Activated CD4-positive, CD25-positive, alpha-beta regulatory T cell treated with anti-CD3 and anti-CD28 coated beads, Interleukin-2, amount 50 U/mL, for 24 hours (primary cell): ENCODE data around the gene DKK1.
"Not testable (repeated sequence)": the region's sequence is repeated elsewhere in the genome, so short reads cannot be mapped to it uniquely, and the experiment has no call there.

Experiments used
- ATAC-seq, 2 donors: fragments of 150-1000 bp; cut with Tn5 transposase; one replicate each; pipeline ENCODE4 v1.10.0; 2021; ENCODE audit warnings: mild to moderate bottlenecking in 1 of 2, moderate library complexity in 1 of 2

The DKK1 gene

DNA sequence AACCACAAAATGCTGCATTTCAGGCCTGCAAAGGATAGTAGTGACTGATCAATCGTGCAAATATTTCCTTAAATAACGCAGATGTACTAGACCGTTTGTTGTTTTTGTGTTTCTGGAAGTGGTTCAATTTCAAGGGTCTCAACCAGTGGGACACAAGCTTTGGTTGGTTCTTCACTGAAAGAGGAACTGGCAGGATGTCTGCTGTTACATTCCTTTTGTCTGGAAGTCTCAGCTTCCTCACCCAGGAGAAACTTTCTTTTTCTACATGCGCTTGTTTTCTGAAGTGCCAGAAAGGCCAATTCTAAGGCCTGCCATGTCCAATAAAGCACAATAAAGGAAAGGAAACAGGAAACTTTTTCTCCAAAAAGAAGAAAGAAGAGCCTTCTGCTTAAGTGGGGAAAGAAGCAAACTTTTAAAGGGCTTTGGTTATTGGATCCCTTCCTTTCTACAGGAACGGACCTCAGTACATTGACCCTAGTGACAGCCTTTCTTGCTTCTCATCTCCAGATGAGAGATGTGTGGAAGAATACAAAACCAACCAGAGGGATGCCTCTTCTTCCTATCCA, 4.1 kb downstream of the DKK1 start:
- ATAC-seq: no peak

- ATAC-seq: no peak
Observed at GRCh38 chr10:52318822-52319464, 4.9 kb downstream of the DKK1 start.

DNA sequence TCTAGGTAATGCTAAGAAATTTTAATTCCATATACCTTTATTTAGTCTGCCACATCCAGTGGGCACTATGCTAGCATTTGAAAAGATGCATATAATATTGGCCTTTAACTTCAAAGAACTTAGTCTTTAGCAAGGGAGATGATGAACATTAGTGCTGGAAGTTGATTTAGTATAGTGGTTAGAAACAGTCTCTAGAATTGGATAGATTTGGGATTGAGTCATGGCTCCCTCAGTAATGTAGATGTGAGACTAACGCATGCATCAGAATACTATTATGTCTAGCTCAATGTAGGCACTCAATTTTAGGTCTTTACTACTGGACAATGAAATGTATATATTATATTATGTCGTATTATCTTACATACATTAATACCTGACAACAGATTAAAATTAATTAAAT, 5.8 kb downstream of the DKK1 start:
- ATAC-seq: no peak

DNA sequence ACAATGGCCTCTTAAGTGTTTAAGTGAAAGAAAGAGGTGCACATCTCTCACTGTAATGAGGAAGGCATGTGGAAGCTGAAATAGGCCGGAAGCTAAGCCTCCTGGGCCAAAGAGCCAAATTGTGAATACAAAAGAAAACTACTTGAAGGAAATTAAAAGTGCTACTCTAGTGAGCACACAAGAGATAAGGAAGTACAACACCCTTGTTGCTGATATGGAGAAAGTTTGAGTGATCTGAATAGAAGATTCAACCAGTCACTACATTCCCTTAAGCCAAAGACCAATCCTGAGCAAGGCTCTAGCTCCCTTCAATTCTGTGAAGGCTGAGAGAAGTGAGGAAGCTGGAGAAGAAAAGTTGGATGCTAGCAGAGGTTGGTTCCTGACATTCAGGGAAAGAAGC, 8.2 kb downstream of the DKK1 start:
- no peak for ATAC-seq

GRCh38 chr10:52322936-52323335, 8.9 kb downstream of the DKK1 start:
- no peak for ATAC-seq

DNA sequence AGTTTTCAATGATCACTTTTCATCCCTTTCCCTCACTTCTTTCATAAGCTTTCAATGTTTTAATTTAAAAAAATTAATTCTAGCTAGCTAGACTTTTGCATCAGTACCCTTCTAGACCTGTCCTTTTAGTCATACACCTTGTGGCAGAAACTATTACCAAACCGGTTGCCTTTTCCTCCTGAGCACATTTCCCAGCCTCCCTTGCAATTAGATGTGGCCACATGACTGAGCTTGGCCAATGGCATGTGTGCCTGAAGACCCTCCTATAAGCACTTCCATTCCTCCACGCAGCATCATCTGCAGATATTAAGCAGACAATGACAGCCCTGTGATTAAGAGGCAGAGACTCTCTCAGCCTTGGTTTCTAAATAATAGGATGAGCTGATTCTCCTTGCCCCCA, 12.3 kb downstream of the DKK1 start:
- no peak for ATAC-seq

GRCh38 chr10:52331638-52332364, 17.7 kb downstream of the DKK1 start:
- ATAC-seq: no peak

DNA sequence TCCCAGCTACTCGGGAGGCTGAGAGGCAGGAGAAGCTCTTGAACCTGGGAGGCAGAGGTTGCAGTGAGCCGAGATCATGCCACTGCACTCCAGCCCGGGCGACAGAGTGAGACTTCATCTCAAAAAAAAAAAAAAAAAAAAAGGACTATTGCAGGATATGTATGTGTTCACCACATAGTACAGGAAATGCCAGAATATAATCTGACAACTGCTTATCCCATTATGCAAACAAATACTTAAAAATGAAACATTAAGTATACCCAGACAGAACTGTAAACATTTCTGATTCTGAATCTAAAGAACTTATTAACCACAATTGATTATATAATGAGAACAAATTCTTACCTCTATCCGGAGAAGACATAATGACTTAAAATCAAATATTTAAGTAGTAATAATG, 18.7 kb downstream of the DKK1 start:
- no peak for ATAC-seq

- ATAC-seq: no peak
Observed at GRCh38 chr10:52334595-52334994, 20.5 kb downstream of the DKK1 start.

GRCh38 chr10:52335665-52336064, 21.6 kb downstream of the DKK1 start:
- no peak for ATAC-seq

GRCh38 chr10:52337225-52337624, 23.1 kb downstream of the DKK1 start:
- ATAC-seq: no peak

GRCh38 chr10:52343439-52343838, 29.4 kb downstream of the DKK1 start:
- ATAC-seq: no peak

DNA sequence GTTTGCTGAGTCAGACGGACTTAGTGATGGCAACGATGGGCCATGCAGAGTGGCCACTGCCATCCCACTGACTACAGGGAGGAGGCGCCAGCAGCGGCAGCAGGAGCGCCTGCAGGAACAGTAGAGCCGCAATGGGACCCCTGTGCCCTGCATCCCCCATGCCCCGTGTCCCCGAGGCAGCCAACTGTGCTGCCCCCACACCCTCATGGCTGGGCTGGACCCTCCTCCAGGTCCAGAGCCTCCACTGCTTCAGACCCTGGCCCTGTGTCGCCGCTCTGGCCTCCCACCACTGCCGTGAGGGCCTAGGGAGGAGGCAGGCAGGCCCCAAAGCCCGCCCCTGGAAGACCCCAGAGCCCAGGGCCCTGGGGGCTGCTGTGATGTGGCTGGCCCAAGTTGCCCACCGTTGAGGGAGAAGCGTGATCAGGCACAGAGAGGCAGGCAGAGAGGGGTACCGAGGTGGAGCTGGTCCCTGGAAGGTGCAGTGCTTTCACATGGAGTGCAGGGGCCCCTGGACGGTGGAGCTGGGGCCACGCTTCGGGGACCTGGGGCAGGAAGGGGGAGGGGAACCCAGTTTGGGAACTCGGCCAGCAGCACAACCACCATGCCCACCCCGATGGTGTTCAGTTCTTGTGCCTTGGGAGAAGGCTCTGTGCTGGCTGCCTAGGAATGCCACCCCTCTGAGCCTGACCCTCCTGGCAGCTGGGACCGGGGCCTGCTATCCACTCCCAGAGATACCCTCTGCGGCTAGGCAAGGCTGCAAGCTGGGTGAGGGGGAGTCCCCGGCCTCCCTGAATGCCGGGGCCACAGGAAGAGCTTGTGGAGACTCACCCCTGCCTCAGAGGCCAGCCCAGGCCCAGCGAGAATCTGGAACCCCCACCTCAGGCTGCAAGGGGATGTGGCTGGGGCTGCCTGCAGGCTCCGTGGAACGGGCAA, 32.6 kb downstream of the DKK1 start:
- no peak for ATAC-seq

- ATAC-seq: no peak
Observed at GRCh38 chr10:52347327-52347667, 33.2 kb downstream of the DKK1 start.

GRCh38 chr10:52348037-52348564, 34.0 kb downstream of the DKK1 start:
- no peak for ATAC-seq

GRCh38 chr10:52351914-52352330, 37.8 kb downstream of the DKK1 start:
- ATAC-seq: no peak

- no peak for ATAC-seq
Observed at GRCh38 chr10:52353205-52353604, 39.1 kb downstream of the DKK1 start.

DNA sequence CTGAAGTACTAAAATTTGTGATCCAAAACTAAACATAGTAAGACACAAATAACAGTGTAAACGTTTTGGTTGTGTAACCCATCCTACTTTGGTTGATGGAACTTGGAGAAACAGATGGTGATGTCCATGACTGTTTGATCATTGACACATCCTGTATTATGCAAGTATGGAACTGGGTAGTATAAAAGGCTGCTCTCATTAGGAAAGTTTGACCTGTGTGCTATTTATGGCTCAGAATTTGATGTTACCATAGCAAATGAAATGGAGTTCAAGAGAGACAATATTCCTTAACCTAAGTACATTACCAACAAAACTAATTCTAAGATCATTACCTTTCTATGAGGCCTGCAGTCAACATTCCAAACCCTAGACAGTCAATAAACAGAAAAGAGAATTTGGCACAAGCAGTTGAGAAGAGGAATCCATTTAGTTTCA, 39.9 kb downstream of the DKK1 start:
- no peak for ATAC-seq

DNA sequence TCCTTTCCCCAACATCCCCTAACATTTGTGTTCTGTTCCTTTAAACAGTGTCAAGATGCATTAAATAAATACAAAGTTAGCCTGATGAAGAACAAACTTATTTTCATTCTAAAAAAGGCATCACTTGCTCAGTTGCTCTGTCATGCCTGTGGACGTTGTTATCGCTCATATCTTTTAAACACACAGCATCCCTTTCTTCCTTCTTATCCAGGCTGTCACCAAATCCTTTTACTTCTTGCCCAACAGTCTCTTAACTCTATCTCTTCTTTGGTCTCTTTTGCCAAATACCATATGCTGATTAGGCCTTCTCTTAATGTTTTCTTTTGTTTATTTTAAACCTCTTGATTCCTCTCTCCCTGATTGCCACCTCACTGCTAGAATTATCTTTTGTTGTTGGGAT, 43.9 kb downstream of the DKK1 start:
- no peak for ATAC-seq

- no peak for ATAC-seq
Observed at GRCh38 chr10:52359441-52359840, 45.4 kb downstream of the DKK1 start.

GRCh38 chr10:52365547-52366432, 51.7 kb downstream of the DKK1 start:
- ATAC-seq: not testable (repeated sequence)
